T1000 (cell line): ENCODE data around the gene DCST1.

Experiments used
- DNase-seq: peaks from one replicate; lab custom pipeline; 2025; ENCODE audit warnings: mixed read lengths; lab: John Stamatoyannopoulos, UW

The DCST1 gene

GRCh38 chr1:155073377-155074242, 40.0 kb downstream of the DCST1 start:
- no peak for DNase-seq

- DNase-seq: no peak
Measured at GRCh38 chr1:155075535-155075934, 41.9 kb downstream of the DCST1 start.

DNA sequence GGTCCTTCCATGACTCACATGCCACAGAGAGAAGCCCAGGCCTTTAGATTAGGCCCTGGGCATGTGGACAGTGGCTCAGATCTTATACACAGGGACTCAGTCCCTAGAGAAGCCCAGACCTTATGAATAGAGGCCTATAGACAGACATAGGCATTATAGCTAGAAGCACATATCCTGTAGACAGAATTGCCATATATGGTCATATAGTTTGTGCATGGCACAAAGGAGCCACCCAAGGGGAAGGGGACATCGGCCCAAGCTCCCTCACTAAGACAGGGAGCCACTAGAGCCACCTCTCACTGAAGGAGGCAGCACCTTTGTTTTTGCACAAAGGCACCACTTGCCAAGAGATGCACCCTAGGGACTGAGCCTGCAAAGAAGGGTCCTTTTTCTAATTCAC, 42.7 kb downstream of the DCST1 start:
- no peak for DNase-seq

DNA sequence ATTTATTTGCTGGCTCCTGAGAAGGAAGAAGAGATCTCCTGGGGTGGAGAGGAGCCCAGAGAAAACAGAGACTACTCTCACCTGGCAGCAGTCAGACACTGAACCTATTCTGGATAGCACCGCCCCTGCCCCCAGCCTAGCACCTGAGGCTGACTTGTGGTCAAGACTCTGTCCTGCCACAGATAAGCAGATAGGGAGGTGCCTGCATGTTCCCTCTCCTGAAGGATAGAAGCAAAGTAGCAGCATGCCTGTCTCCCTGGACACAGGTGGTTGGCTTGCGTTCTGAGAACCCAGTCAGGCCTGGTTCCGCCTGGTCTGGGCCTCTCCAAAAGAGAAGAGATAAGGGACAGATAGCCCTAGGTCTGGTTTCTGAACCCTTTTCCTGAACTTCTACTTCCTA, 43.7 kb downstream of the DCST1 start:
- DNase-seq: no peak

DNA sequence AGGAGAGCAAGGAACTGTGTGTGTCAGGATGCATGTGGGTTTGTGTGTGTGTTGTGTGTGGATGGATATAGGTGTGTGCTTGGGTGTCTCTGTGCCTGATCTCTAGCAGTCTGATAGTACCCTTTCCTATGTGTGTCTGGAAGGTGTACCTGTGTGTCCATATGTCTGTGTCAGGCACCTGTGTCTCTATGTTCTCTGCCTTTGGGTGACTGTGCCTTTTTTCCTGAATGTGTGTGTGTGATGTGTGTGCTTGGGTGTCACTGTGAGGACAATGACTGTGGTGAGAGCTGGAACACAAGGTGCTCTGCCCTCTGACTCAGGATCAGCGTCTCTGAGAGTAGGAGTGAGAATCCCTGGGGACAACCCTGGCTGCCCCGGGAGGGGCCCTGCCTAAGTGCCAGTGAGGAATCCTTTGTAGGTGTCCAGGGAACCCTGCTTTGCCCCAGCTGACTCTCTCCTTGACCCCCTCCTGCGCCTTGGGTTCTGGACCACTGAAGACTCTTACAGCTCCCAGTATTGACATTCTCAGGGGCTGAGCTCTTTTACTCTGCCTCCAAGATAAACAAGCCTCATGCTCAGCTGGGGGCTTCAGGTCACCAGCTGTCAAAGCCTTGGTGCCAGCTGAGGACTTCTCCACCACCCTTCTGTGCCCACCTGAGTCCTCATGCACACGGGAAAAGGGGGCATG, 44.3 kb downstream of the DCST1 start:
- DNase-seq: no peak

DNA sequence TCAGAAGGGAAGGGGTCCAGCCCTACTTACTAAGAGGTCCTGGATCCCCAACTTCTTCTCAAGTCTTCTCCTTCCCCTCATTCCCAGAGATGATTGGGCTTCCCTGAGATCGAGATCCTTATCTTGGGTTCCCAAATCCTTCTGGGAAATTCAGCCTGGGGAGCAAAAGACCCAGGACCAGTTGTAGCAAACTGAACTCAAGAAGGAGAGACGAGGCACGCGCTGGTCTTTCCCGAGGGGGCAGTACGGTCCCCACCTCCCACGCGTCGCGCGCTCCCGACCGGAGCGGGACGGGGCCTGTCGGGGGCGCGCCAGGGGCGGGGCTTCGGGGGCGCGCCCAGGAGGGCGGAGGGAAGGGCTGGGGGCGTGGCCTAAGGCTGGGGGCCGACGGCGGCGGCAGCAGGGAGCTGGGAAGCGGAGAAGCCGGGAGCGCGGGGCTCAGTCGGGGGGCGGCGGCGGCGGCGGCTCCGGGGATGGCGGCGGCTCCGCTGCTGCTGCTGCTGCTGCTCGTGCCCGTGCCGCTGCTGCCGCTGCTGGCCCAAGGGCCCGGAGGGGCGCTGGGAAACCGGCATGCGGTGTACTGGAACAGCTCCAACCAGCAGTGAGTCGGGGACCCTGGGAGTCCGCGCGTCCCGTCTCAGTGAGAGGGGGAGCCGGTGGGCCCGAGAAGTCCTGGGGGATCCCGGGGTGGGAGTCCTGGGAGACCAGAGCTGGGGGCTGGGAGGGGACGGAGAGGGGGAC, 45.0 kb downstream of the DCST1 start, which contains the start of gene EFNA3:
Gene EFNA3, plus strand, starts transcription at position 369 of the 741 bp plus-strand sequence. Its CDS starts 105 bp downstream, at position 474.
- peak; percentile 38 for DNase-seq

- no peak for DNase-seq
Measured at GRCh38 chr1:155079210-155079486, 45.5 kb downstream of the DCST1 start.

- DNase-seq: no peak
Measured at GRCh38 chr1:155079487-155080311, 46.1 kb downstream of the DCST1 start.

- no peak for DNase-seq
Measured at GRCh38 chr1:155080312-155081228, 46.9 kb downstream of the DCST1 start.

DNA sequence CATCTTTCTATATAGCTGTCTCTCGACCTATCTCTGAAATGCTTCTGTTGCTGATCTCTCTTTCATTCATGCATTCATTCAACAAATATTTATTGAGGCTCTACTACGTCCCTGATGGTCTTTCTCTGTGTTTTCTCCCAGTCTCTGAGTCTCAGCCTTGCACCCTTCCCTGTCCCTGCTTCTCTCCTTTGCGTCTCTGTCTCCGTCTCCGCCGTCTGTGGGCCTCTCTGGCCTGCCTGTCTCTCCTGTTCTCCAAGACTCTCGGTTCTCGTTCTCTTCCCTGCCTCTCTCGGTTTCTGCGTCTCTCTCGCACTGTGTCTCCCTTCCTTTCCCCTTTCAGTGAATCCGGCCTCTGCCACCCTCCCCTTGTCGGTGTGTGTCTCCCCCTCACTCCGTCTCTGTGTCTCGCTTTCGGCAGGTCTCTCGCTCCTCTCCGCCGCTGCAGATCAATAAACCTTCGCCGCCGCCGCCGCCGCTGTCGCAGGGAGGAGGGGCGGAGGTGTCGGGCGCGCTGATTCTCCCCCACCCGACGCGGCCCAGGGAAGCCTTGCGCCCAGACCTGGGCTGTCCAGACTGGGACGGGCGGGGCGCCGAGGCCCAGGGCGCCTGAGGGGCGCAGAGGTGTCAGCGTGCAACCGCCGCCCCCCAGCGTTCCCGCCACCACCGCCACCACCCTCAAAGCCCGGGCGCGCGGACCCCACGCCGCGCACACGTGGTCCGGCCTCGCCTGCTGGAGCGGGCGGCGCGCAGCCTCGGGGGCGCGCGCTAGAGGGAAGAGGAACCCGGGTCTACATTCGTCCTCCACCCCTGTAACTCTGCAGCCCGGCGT, 48.1 kb downstream of the DCST1 start:
- no peak for DNase-seq

DNA sequence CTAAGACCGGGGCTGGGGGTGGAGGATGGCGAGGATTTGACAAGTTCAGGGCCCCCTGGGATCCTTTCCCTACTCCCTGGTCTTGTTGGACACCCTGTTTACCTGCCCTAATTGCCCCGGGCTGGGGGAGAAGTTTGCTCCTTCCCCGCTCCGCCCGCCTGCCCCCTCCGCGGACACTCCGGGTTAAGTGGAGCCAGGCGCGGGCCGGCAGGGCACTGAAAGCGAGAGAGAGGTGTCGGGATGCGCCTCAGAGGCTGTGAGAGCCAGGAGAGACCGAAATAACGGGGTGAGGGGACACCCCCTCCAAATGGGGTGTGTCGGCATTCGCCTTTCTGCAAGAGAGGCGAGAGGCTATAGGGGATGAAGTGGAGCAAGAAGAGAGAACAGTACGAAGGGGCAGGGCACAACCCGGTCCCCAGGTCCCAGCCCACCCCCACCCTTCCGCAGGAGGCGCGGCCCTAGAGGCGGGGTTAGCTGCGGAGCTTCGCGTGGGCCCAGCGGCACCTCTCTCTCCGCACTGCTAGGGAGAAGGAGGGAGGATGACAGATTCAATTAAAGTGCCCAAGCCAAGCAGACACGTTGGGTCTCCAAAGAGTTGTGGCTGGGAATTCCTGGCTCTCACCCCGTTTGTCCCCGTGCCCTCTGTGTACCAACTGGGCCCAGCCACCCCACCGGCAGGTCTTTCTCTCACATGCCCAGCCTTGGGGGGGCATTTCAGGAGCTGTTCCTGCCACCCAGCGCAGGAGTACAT, 48.9 kb downstream of the DCST1 start:
- DNase-seq: no peak

GRCh38 chr1:155083052-155083541, 49.5 kb downstream of the DCST1 start:
- DNase-seq: no peak

GRCh38 chr1:155083865-155084721, 50.5 kb downstream of the DCST1 start:
- DNase-seq: no peak

DNA sequence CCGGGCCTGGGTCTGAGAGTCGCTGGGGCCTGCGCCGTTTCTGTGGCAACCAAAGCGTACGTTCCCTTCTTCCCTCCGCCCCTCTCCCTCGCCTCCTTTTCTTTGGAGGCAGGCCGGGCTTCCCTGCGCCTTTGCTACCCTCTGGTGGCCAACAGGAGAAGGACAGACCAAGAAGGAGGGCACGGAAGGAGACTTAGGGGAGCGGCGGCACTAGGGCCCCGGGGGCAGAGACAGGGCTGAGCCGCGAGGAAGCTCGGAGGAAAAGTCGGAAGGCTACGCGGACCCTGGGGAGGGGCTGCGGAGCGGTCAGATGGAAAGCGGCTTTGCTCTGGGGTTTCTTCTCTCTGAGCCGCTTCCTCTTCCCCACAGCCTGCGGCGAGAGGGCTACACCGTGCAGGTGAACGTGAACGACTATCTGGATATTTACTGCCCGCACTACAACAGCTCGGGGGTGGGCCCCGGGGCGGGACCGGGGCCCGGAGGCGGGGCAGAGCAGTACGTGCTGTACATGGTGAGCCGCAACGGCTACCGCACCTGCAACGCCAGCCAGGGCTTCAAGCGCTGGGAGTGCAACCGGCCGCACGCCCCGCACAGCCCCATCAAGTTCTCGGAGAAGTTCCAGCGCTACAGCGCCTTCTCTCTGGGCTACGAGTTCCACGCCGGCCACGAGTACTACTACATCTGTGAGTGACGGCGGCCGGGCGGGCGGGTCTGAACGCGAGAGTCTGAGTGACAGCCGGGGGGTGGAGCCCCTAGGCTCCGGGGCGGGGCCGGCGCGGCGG, 51.3 kb downstream of the DCST1 start:
- DNase-seq: peak; percentile 88

- DNase-seq: peak; percentile 54
Measured at GRCh38 chr1:155085504-155086127, 52.0 kb downstream of the DCST1 start.

DNA sequence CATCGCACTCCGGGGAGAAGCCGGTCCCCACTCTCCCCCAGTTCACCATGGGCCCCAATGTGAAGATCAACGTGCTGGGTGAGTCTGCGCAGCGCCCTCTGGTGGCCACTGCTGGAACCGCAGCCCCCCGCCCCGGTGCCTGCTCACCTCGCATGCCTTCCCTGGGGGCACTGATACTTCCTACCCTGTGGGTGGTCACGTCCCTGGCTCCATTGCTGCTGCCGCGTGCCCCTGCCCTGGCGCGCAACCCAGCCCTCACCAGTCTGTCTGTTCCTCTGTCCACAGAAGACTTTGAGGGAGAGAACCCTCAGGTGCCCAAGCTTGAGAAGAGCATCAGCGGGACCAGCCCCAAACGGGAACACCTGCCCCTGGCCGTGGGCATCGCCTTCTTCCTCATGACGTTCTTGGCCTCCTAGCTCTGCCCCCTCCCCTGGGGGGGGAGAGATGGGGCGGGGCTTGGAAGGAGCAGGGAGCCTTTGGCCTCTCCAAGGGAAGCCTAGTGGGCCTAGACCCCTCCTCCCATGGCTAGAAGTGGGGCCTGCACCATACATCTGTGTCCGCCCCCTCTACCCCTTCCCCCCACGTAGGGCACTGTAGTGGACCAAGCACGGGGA, 52.6 kb downstream of the DCST1 start:
- peak; percentile 60 for DNase-seq
